Stimulated activated CD8-positive, alpha-beta memory T cell treated with anti-CD3 and anti-CD28 coated beads, Interleukin-7, amount 100 ng/mL, for 24 hours (primary cell): ENCODE data around the gene CHRNB2.

Experiments used
- DNase-seq: peaks from one replicate; pipeline ENCODE4 v3.0.0-alpha.2; 2020; ENCODE audit warnings: low read depth

The CHRNB2 gene

GRCh38 chr1:154611150-154611862 lies 43.7 kb downstream of the CHRNB2 start:
- no peak for DNase-seq

- no peak for DNase-seq
Measured at GRCh38 chr1:154614247-154614646, 46.7 kb downstream of the CHRNB2 start.

GRCh38 chr1:154614901-154615300 lies 47.3 kb downstream of the CHRNB2 start:
- DNase-seq = no peak

GRCh38 chr1:154615411-154615810 lies 47.8 kb downstream of the CHRNB2 start:
- no peak for DNase-seq

GRCh38 chr1:154616659-154617345 lies 49.2 kb downstream of the CHRNB2 start:
- no peak for DNase-seq

- DNase-seq = no peak
Measured at GRCh38 chr1:154619181-154619948, 51.8 kb downstream of the CHRNB2 start.

GRCh38 chr1:154620751-154621150 lies 53.2 kb downstream of the CHRNB2 start:
- DNase-seq = no peak

- DNase-seq = no peak
Measured at GRCh38 chr1:154621875-154622274, 54.3 kb downstream of the CHRNB2 start.

- DNase-seq = no peak
Measured at GRCh38 chr1:154622503-154623039, 55.0 kb downstream of the CHRNB2 start.

- DNase-seq = no peak
Measured at GRCh38 chr1:154623358-154623757, 55.8 kb downstream of the CHRNB2 start.

GRCh38 chr1:154624746-154625643 lies 57.4 kb downstream of the CHRNB2 start:
- DNase-seq = no peak

- no peak for DNase-seq
Measured at GRCh38 chr1:154626456-154627256, 59.1 kb downstream of the CHRNB2 start.

GRCh38 chr1:154627257-154628120 lies 59.9 kb downstream of the CHRNB2 start:
- DNase-seq = peak; percentile 92

GRCh38 chr1:154628121-154628405 lies 60.5 kb downstream of the CHRNB2 start:
- no peak for DNase-seq

- no peak for DNase-seq
Measured at GRCh38 chr1:154629061-154629674, 61.6 kb downstream of the CHRNB2 start.
